Right renal cortex interstitium (tissue), 3 donors: ENCODE measurements around the gene PCDH11X. TPM values are rescaled to one million over a fixed set of nuclear protein-coding genes. Genes with fewer than 3 reads are reported as not detected.
"Not testable (repeated sequence)": the region's sequence is repeated elsewhere in the genome, so short reads cannot be mapped to it uniquely, and the experiment has no call there.

Source experiments
- DNase-seq, 3 donors: peaks; one replicate each; pipeline ENCODE4 v3.0.0-alpha.2; 2013; ENCODE audit warnings: low read depth in 3 of 3, low spot score in 2 of 3
- polyA plus RNA-seq, 3 donors: library from polyadenylated mRNA; unstranded; fragments of 120-200 nt; gene quantifications; one replicate each; pipeline ENCODE4 v1.2.1, GENCODE V29; 2013; ENCODE audit not compliant: insufficient read length in 3 of 3

Gene PCDH11X, protein sequence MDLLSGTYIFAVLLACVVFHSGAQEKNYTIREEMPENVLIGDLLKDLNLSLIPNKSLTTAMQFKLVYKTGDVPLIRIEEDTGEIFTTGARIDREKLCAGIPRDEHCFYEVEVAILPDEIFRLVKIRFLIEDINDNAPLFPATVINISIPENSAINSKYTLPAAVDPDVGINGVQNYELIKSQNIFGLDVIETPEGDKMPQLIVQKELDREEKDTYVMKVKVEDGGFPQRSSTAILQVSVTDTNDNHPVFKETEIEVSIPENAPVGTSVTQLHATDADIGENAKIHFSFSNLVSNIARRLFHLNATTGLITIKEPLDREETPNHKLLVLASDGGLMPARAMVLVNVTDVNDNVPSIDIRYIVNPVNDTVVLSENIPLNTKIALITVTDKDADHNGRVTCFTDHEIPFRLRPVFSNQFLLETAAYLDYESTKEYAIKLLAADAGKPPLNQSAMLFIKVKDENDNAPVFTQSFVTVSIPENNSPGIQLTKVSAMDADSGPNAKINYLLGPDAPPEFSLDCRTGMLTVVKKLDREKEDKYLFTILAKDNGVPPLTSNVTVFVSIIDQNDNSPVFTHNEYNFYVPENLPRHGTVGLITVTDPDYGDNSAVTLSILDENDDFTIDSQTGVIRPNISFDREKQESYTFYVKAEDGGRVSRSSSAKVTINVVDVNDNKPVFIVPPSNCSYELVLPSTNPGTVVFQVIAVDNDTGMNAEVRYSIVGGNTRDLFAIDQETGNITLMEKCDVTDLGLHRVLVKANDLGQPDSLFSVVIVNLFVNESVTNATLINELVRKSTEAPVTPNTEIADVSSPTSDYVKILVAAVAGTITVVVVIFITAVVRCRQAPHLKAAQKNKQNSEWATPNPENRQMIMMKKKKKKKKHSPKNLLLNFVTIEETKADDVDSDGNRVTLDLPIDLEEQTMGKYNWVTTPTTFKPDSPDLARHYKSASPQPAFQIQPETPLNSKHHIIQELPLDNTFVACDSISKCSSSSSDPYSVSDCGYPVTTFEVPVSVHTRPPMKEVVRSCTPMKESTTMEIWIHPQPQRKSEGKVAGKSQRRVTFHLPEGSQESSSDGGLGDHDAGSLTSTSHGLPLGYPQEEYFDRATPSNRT (N-terminal part only)
- under 1 TPM; 0.12 to 0.31 (median 0.19) TPM for polyA plus RNA-seq

DNA sequence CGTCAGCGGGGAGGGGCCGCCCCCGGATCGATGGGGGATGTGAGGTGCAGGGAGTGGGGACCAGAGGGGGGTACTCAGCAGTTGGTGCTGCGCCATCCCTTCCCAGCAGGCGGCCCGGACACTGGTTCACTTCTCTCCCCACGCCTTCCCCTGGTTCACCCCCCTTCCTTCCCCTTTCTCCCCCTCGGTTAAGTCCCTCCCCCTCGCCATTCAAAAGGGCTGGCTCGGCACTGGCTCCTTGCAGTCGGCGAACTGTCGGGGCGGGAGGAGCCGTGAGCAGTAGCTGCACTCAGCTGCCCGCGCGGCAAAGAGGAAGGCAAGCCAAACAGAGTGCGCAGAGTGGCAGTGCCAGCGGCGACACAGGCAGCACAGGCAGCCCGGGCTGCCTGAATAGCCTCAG, at the start of gene PCDH11X:
Gene PCDH11X, plus strand, starts transcription at position 241 of the 400 bp plus-strand sequence. CDS start 56,130 bp downstream, outside the sequence.
- not testable (repeated sequence) for DNase-seq

DNA sequence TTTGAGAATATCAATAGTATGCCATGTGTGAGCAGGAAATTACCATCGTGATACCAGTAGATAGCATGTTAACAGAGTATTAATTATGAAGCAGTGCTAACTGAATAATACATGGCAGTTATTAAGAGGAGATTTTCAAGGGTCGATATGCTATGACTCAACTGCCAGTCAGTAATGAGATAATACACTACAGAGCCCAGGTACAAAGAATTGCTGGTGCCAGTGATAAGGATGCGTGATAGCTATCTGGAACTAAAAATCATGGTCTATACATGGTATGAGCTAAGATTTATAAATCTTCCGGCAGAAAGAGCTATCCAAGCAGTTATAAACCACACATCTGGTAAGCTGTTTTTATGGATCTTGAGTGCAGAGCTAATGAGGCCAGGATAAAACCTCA, 31.7 kb upstream of the PCDH11X start:
- not testable (repeated sequence) for DNase-seq

DNA sequence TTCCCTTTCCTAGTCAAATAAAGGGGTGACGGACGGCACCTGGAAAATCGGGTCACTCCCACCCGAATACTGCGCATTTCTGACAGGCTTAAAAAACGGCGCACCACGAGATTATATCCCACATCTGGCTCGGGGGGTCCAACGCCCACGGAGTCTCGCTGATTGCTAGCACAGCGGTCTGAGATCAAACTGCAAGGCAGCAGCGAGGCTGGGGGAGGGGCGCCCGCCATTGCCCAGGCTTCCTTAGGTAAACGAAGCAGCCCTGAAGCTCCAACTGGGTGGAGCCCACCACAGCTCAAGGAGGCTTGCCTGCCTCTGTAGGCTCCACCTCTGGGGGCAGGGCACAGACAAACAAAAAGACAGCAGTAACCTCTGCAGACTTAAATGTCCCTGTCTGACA, 26.2 kb upstream of the PCDH11X start:
- DNase-seq, result not testable (repeated sequence)

DNA sequence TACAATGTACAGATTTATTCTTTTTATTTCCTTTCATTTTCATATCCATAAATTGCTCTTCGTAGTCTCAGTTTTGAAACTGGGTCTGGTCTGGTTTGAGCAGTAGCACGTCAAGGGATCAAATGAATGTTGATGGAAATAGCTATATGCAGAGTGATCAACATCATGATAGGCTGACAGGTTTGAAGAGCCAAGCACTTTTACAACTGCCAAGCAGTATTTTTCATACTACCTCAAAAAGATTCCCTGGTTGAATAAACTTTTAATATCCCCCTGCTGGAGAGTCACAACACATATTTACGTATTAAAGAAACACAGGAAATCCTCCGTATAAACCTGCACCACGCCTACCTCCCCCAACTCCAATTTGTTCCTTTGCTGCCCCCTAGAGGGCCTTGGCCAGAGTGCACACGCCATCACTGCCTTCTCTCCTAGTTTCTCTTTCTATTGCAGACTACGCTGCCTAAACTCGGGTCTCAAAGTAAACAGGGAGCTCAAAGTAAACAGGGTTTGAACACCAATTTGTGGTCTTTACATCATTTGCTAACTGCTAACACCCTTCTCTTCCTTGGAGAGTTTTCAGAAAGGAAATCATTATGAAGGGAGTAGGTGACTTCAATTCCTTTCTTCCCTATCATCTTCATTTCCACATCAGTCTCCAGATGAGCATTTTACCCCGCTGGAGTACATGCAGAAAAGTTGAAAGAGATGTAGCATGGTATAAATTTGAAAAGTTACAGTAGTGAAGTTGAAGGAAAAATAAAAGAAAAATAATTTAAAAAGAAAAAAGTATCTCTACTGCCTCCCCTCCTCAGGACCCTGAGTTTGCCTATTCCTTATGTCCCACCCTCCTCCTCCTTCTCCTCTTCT, 8.3 kb upstream of the PCDH11X start:
- not testable (repeated sequence) for DNase-seq

DNA sequence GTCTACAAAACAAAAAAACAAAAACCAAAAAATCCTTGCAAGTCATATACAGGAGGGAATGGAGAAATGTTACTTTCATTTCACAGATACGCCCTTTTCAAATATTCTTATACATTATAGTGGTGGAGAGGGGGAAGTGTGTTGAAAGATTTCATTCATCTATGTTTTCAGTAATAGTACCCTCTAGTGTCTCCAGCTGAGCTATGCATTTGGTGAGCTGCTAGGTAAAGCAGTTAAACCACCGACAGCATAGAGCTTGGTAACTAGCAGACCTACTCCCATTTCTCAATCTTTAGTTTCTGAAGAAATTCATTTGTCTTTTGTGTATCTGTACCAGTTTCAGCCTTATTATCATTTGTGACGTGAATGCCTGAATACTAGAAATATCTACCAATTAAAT, 5.2 kb upstream of the PCDH11X start:
- DNase-seq, result not testable (repeated sequence)

DNA sequence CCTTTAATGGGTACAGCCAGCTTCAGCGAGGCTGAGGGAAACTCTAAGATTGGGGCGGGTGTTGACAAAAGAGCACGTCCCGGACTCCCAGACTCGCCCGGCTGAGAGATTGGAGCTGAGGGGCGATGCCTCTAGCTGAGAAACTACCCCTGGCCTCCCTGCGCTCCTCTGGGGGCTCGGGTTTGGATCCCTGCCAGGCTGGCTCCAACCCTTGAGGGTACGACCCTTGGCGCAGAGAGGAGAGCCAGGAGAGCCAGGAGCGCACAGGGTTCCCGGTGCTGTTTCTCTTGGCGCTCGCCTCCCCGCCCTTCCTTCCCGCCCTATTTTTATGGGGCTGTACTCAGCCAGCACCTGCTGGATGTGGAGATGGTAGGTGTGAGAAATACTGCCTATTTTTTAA, 833 bp downstream of the PCDH11X start:
- DNase-seq, result not testable (repeated sequence)

DNA sequence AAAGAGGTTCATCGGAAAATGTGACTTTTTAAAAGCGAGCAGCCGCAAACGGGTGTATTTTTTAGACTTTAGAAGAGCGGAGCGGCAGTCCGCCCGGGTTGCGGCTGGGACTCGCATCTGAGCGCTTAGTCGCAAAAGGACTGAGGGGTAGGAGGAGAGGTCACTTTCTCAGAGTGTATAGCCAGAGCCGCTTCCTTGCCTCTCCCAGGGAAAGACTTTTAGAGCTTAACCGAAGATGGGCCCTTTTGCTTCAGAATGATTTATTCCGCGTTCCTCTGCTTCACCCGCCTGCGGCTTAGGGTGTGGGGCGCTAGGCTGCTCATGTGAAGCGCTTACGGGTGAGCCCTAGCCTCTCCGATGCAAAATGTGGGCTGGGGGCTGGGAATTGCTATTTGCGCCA, 1.5 kb downstream of the PCDH11X start:
- not testable (repeated sequence) for DNase-seq

DNA sequence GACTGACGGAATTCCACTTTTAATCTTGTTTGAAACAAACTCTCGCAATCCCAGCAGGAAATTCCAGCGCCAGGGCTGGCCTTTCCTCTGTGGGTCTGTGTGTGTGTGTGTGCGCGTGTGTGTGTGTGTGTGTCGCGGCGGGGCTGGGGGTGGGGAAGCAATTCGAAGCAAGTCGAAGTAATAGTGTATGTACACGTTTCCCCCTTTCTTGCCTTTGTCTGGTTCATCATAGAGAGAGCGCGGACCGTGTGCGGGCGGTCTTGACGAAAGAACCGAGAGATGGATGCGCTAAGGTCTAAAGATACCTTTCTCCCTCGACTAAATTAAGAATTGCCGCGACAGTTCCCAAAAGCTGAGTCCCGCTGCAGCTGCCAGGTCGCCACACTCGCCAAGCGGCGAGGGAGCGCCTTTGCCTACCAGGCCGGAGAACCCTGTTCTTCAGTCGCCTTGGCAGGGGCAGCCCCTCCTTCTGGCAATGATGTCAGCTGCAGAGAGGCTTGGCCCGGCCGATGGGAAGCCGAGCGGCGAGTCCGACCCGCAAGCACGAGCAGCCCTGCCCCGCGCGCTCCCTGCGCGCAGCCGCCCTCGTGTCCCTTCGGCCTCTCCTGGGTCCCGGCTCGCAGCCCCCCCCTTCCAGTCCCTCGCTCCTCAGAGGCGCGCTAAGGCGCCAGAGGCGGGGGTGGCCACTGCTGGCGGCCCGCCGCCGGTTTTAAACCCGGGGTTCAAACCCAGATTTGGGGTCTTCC, 2.6 kb downstream of the PCDH11X start:
- not testable (repeated sequence) for DNase-seq

DNA sequence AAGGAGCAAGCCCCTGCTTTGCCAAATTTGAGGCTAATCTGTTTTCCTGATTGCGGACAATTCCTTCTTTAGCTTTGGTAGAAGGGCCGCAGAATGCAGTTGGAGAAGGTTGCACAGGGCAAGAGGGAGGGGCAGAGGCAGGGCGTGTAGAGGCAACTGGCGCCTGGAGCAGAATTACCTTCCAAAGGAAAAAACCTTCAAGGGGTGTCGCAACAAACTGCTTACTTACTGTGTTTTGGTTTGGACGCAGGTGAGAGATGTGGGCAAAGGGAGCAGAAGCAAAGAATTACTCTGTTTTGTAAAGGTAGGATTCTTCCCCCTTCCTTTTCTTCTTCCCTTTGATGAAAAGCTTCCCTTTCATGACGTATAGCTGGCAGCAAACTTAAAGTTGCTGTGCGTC, 3.6 kb downstream of the PCDH11X start:
- DNase-seq, result not testable (repeated sequence)

DNA sequence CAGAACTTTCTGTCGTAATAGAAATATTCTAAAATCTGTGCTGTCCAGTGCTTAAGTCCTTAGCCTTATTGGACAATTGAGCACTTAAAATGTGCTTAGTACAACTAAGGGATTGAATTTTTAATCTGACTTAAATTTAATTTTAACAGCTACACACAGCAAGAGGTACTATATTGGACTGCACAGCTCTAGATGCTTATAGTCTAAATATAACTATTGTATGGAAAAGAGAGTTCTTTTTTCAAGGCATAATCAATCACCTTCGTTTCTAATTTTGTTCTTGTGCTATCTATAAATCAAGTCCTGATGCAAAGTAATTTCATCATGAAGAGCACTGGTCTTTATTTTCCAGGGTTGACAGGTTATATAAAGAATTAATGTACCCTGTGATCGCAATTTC, 38.4 kb downstream of the PCDH11X start:
- DNase-seq, result not testable (repeated sequence)

DNA sequence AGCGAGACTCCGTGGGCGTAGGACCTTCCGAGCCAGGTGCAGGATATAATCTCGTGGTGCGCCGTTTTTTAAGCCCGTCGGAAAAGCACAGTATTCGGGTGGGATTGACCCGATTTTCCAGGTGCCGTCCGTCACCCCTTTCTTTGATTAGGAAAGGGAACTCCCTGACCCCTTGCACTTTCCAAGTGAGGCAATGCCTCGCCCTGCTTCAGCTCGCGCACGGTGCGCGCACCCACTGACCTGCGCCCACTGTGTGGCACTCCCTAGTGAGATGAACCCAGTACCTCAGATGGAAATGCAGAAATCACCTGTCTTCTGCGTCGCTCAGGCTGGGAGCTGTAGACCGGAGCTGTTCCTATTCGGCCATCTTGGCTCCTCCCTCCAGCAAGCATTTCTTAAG, 46.1 kb downstream of the PCDH11X start:
- DNase-seq, result not testable (repeated sequence)
